ENCODE results near the gene COL26A1.

Gene COL26A1

DNA sequence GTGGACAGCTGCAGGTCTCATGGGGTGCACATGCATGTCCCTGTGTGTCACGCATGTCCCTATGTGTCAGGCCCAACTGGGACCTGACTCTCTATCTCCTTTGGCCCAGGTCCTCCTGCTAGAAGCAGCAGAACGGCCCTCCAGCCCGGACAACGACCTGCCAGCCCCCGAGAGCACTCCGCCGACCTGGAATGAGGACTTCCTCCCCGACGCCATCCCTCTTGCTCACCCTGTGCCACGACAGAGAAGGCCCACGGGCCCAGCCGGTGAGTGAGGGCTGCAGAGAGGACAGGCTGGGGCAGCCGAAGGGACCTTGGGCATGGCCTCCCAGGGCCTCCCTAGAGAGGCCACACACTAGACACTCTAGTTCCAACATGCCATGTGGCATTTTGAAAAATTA, 177.1 kb downstream of the COL26A1 start:
- no peak for DNase-seq
- in situ Hi-C loops (cut with MboI; ENCODE audit: low pct_unique_long_range_greater_than_20kb, low sequenced_read_pairs), result no loop called here

DNA sequence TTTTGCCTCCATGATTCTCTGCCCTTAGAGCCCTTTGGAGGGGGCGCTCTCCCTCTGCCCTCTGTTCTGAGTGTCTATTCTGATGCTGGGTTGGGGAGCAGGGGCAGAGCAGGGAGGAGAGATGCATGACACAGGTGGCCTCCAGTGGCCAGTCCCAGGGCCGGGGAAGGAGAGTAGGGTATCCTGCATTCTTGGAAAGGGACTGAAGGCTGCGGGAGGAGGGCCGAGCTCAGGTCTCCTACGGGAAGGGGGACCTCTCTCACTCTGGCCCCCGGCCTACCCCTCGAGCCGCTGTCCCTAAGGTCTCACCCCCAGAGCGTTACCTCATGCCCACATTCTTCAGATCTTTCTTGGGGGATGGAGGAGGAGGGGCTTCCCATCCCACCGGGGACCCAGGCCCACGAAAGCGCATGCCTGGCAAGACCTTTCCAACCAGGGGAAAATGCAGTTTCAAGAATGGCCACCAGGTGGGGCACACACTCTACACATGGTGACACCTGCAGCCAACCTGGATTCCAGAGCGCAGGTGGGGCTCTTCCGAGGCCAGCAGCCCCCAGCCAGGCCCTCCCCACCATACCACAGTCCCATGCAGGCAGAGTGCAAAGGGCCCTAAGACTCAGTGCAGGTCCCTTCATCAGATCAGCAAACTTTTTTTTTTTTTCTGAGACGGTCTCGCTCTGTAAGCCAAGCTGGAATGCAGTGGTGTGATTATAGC, 180.0 kb downstream of the COL26A1 start:
- in situ Hi-C loops (cut with MboI; ENCODE audit: low pct_unique_long_range_greater_than_20kb, low sequenced_read_pairs), result no loop called here
- peak; percentile 66 for DNase-seq

DNA sequence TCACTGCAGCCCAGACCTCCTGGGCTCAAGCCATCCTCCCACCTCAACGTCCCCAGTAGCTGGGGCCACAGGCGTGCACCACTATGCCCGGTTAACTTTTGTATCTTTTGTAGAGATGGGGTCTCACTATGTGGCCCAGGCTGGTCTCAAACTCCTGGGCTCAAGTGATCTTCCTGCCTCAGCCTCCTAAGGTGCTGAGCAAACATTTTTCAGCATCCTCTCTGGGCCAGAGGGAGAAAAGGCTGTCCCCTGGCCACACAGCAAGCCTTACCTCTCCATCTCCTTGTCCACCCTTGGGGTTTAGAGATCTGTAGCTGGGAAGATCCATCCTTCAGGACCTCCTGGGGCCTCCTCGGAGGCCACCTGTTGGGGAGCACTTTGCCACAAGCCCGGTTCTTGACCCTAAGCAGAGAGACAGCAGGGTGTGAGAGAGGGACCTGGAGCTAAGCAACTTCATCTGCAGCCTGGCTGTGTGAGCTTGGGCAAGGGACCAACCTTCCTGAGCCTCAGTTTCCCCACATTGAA, 180.6 kb downstream of the COL26A1 start:
- in situ Hi-C loops (cut with MboI; ENCODE audit: low pct_unique_long_range_greater_than_20kb, low sequenced_read_pairs), result no loop called here
- DNase-seq, result no peak

DNA sequence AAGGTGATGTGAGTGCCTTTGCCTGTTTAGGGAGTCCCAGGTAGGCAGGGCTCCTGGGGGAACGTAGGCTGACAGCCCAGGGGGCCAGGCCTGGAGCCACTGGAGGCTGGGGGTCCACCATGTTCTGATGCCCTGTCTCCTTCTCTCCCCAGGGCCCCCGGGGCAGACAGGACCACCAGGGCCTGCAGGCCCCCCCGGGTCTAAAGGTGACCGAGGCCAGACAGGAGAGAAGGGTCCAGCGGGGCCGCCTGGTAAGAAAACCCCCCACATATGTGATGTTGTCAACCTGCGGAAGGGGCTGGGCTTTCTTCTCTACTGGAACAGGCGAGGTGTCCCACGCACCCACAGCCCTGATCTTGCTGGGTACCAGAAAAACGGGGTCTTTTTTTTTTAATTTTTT, 181.2 kb downstream of the COL26A1 start:
- in situ Hi-C loops (cut with MboI; ENCODE audit: low pct_unique_long_range_greater_than_20kb, low sequenced_read_pairs), result no loop called here
- no peak for DNase-seq

DNA sequence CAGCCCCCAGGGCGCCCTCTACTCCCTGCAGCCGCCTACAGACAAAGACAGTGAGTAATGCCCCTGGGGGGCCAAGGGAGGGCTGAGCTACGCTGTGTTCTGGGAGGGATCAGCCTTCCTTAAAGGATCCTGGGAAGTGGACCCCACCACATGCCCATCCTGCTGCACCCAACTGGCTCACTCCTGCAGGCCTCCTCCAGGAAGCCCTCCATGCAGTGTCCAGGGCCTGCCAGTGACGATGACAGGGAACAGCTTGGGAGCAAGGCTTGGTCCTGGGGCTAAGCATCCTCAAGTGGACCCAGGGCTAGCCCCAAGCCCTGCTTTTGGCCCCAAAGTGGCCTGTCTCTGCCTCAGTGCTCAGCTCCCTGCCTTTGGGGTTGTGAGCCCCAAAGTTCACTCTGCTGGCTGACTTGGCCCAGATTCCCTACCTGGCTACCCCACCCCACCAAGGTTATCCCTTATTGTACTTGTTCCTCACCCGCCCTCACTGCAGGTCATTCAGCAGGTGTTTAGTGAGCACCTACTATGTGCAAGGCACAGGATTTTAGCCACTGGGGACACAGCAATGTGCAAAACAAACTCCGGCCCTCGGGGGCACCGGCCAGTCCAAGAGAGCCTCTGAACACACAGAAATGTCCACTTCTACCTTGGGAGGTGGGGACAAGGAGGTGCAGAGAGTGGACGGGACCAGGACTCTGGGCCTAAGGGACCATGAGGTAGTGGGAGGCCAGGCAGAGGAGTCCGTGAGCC, 182.9 kb downstream of the COL26A1 start:
- in situ Hi-C loops (cut with MboI; ENCODE audit: low pct_unique_long_range_greater_than_20kb, low sequenced_read_pairs), result no loop called here
- no peak for DNase-seq

DNA sequence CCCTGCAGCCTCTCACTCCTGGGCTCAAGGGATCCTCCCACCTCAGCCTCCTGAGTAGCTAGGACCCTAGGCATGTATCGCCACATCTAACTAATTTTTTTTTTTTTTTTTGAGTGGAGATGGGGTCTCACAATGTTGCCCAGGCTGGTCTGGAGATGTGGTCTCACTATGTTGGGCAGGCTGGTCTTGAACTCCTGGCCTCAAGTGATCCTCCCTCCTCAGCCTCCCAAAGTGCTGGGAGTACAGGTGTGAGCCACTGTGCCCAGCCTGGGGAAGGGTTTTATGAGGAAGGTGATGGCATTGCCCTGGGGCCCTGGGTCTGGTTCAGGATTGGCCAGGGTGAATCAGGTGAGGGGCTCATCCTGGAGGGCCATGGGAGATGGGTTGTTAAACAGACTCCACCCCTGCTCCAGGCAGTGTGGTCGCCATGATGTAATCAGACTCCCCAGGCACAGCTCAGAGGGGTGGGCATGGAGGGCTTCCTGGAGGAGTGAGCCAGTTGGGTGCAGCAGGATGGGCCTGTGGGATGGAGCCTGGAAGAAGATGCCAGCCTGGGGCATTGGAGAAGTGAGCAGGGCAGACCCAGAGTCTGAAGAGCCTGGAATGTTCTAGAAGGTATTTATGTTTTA, 183.7 kb downstream of the COL26A1 start:
- no peak for DNase-seq
- in situ Hi-C loops (cut with MboI; ENCODE audit: low pct_unique_long_range_greater_than_20kb, low sequenced_read_pairs), result no loop called here

DNA sequence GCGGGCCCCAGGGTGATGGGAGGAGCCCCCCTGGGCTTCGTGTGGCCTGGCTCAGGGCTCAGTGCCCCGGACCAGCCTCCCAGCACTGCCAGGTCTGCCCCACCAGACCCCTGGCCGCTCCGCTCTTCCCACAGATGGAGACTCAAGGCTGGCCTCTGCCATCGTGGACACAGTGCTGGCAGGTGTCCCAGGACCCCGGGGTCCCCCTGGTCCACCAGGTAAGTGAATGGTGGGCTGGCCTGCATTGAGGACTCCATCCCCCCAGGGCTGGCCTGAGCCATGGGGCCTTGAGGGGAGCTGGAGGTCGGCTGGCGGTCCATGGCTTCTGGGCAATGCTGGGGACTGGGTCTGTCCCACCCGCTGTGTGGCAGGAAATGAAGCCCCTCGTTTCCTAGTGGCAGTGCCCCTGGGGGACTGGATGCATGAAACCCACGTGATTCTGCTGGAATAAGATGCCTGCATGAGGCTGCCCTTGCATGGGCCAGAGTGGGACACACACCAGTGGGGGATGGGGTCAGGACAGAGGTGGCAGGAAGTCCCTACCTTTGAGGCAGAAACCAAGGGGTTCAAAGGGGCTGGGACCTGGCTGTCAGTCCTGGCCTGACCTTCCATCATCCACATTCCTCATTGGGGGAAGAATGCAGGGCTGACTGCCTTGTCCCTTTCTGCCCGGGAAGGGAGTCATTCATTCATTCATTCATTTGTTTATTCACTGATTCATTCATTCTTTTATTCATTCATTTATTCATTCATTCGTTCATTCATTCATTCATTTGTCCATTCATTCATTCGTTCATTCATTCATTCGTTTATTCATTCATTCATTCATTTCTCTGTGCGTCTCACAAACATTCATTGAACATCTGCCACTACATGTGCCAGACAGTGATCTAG, 184.6 kb downstream of the COL26A1 start:
- in situ Hi-C loops (cut with MboI; ENCODE audit: low pct_unique_long_range_greater_than_20kb, low sequenced_read_pairs), result no loop called here
- no peak for DNase-seq

DNA sequence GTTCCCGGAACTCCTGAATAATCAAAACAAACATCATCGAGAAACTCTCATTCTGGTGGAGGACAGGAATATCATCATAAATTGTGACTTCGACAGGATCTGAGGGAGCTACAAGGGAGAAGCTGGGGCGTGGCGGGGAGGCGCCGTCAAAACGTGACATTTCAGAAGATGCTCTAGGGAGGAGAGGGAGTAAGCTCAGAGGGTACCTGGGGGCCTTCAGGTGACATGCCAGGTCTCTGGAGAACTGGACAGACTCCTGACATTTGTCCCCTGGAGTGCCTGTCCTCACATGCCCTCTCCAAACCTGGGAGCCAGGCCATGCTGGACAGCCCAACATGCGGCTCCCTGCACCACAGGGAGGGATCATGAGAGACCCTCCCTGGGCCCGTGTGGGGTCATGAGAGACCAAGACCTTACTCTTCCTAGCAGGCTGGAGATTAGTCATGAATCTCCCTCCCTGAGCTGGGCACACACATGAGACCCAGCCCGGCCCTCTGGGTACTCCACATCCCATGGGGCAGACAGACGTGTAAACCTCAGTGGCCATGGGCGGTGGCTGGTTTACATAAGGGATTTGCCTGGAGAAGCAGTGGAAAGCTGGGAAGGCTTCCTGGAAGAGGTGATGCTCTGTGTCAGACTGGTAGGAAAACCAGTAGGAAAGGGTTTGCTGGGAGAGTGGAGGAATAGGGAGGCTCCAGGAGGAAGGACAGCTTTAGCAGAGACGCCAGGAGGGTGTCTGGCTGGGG, 185.4 kb downstream of the COL26A1 start:
- DNase-seq, result no peak
- in situ Hi-C loops (cut with MboI; ENCODE audit: low pct_unique_long_range_greater_than_20kb, low sequenced_read_pairs), result no loop called here

DNA sequence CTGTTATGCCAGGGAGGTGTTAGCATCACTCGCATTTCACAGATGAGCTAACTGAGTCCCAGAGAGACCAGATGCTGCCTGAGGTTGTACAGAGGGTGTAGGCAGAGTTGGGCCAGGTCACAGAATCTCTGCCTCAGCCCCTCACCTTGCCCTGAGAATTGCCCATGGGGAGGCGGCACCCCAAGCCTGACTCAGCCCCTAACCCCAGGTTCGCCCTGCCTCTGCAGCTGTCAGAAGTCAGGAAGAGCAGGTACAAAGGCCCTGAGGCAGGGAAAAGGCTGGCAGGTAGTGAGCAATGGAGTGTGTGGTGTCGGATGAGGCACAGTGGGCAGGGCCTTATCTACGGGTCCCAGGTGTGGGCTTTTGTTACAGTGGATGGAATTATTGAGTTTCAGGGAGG, 187.1 kb downstream of the COL26A1 start:
- in situ Hi-C loops (cut with MboI; ENCODE audit: low pct_unique_long_range_greater_than_20kb, low sequenced_read_pairs), result loop anchor here (25.0 kb wide), 2 partner anchors 713 to 913 kb away; partner anchors contain the start of genes ALKBH4 and LRWD1
- no peak for DNase-seq

DNA sequence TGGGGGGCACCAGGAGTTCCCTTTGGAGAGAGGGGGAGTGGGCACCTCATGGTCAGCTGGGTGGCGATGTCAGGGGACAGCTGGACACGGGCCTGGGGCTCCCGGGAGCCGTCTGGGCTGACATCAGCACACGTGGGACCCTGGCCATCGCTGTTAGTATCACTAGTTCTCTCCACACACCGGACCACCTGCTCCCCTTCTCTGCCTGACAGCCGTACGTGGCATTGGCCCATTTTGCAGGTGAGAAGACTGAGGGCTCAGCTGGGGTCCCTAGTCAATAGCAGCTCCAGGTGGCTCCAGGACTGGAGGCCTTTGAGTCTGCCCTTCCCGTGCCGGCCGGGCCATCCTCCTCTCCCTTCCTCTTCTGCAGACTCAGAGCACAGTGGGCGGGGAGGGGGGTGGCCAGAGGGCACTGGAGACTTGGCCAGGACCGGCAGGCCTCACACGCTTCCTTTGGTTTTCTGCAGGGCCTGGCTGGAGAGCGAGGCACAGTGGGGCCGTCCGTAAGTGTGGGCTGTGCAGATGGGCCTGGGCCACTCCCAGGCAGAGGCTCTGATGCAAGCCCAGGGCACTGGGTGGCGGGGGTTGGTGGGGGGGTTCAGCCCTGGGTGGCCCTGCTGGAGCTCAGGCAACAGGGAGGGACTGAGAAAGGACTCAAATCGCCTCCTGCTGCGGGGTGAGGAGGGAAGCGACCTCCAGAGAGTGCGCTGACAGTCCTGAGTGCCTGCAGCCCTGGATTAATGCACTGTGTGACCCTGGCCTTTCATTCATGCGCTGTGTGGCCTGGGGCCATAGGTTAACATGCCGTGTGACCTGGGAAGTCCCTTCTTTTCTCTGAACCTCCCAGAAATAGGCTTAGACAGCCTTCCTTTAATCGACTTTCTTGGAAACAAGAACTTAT, 188.2 kb downstream of the COL26A1 start:
- in situ Hi-C loops (cut with MboI; ENCODE audit: low pct_unique_long_range_greater_than_20kb, low sequenced_read_pairs), result loop anchor here (25.0 kb wide), 2 partner anchors 711 to 911 kb away; partner anchors contain the start of genes ALKBH4 and LRWD1
- no peak for DNase-seq

DNA sequence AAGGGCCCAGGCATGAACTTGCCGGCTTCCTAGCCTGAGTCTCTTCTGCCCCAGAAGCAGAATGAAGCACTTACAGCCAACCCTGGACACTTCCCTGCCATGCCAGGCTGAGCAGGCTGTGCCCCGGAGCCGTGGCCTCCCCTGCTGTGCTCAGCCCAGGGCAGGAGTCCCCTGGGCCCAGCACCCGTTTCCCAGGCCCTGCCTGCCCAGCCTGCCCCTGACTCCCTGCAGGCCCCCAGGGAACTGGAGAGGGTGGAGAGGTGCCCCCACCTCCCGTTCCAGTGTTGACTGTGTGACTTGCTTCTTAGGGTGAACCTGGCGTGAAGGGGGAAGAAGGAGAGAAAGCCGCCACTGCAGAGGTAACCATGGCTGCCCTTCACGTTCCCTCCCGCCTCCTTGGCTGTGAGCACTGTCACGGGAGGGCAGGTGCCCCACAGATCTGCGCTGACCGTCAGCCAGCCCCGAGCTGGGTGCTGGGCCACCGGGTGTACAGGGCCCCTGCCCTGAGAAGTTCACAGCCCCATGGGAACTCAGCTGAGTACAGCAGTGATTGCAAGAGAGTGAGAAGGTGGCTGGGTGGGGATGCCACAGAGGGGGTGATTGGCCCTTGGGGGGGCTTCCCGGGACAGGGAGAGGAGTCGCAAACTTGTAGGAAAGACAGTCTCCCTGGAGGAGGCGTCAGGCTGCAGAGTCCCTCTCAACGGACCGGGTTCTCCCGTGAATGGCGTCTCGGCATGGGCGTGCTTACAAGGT, 190.5 kb downstream of the COL26A1 start:
- in situ Hi-C loops (cut with MboI; ENCODE audit: low pct_unique_long_range_greater_than_20kb, low sequenced_read_pairs), result loop anchor here (25.0 kb wide), 2 partner anchors 709 to 909 kb away; partner anchors contain the start of genes ALKBH4 and LRWD1
- DNase-seq, result no peak

DNA sequence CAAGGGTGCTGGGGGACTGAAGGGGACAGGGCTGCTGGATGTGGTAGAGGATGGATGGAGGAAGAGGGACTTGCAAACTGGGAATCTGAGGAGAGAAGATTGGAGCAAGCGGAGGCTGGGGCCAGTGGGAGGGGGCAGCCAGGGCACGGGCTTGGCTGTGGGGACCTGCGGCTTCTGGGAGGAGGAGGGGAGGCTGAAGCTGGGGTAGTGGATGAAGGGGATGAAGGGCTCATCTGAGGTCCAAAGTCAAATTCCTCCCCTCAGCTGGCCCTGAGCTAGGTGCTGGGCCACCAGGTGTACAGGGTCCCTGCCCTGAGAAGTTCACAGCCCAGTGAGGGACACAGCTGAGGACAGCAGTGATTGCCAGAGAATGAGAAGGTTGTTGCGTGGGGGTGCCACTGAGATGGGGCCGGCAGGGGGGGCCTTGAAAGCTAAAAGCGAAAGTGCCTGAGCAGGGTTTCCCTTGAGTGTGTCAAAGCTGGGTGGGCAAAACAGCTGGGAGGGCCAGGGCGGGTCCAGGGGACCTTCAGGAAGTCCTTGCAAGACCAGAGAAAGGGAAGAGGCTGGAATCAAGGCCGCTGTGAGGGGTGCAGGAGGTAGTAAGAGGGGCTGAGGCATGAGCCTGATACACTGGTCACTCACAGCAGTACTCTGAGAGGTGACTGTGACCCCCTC, 191.2 kb downstream of the COL26A1 start:
- DNase-seq, result no peak
- in situ Hi-C loops (cut with MboI; ENCODE audit: low pct_unique_long_range_greater_than_20kb, low sequenced_read_pairs), result loop anchor here (25.0 kb wide), 2 partner anchors 708 to 908 kb away; partner anchors contain the start of genes ALKBH4 and LRWD1

DNA sequence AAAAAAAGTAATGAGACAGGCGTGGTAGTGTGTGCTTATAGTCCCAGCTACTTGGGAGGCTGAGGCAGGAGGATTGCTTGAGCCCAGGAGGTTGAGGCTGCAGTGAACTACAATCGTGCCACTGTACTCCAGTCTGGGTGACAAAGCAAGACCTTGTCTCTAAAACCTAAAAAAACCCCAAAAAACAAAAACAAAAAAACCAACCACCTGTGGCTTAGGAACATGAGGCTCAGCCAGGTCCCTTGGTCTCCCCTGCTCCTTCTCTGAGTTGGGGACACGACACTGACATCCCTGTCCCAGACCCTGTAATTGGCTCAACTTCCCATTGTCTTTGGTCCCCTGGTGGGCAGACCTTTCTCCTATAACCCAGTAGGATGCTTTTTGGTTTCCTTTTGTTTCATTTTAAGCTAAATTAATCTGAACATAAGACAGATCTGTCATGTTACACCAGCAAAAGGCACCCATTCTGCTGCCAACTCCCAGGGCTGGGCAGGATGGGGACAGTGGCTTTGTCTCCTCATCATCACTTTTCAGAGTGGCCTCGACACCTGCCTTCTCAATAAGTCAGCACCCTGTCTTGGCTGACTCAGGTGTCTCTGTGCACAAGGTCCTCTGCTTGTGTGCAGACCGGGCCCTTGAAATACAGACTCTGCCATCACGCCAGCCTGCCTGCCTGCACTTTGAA, 192.1 kb downstream of the COL26A1 start:
- DNase-seq, result no peak
- in situ Hi-C loops (cut with MboI; ENCODE audit: low pct_unique_long_range_greater_than_20kb, low sequenced_read_pairs), result loop anchor here (25.0 kb wide), 2 partner anchors 708 to 908 kb away; partner anchors contain the start of genes ALKBH4 and LRWD1

DNA sequence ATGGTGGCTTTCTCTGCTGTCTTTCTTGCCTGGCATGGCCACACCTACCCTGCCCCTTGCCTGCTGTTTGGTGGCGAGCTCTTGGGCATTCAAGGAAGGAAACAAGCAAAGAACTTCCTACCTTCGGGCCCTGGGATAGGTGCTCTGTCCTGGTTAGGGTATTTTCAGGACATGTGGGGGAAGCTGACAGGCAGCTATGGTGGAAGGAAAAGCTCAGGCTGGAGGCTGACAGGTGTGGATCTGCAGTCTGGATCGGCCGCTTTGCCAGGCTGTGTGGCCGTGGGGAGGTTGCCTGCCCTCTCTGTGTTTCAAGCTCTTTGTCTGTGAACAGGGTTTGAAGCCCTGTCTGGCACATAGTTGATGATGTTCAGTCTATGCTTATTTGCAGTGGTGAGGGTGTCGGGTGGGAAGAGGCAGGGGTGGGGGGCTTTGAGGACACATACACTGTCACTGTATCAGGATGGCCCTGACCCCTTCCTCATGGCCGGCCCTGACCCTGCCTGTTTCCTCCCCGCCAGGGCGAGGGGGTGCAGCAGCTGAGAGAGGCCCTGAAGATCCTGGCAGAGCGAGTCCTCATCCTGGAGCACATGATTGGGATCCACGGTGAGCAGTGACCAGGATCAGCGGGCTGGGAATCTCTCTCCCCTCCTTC, 192.7 kb downstream of the COL26A1 start:
- in situ Hi-C loops (cut with MboI; ENCODE audit: low pct_unique_long_range_greater_than_20kb, low sequenced_read_pairs), result loop anchor here (25.0 kb wide), 2 partner anchors 707 to 907 kb away; partner anchors contain the start of genes ALKBH4 and LRWD1
- no peak for DNase-seq

DNA sequence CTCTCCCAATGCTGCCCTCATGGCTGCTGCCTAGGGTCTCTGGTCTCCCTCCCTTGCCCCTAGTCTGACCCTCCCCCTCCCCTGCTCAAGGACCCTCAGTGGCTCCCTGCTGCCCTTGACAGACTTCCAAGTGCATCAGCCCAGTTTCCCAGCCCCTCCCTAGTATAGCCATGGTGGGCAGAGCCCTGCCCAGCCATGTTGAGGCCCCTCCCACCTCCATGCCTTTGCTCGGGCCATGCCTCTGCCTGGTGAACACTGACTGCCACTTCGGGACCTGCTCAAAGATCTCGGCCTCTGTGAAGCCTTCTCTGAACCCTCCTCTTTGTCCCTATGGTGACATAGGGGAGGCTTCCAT, 193.2 kb downstream of the COL26A1 start:
- in situ Hi-C loops (cut with MboI; ENCODE audit: low pct_unique_long_range_greater_than_20kb, low sequenced_read_pairs), result loop anchor here (25.0 kb wide), 2 partner anchors 706 to 906 kb away; partner anchors contain the start of genes ALKBH4 and LRWD1
- no peak for DNase-seq
